Body of pancreas (tissue), 4 donors: ENCODE measurements around the gene USP35. TPM values are rescaled to one million over a fixed set of nuclear protein-coding genes. Genes with fewer than 3 reads are reported as not detected.

Experiments
- ATAC-seq: fragments of 150-250 bp; one replicate; pipeline ENCODE4 v1.9.1; 2016
- DNase-seq, 4 donors: peaks; one replicate each; pipeline ENCODE4 v3.0.0-alpha.2; 2019
- H3K27ac ChIP-seq, 4 donors: fragments of 200-600 bp; sonication (generic); 1 replicate in 3 of 4; 2 replicates in 1 of 4; pipeline versions ENCODE4 v1.5.1 to v1.6.1; 2016 to 2019; ENCODE audit warnings: mild to moderate bottlenecking in 1 of 4, mixed read lengths in 1 of 4, moderate library complexity in 1 of 4
- H3K27me3 ChIP-seq, 2 donors: fragments of 200-600 bp; sonication (generic); one replicate each; pipeline ENCODE4 v1.6.0; 2016; ENCODE audit warnings: mild to moderate bottlenecking in 1 of 2
- H3K36me3 ChIP-seq, 2 donors: fragments of 200-600 bp; sonication (generic); replicated peaks in 1 of 2; 2 replicates each; pipeline ENCODE4 v1.5.1; 2016; ENCODE audit warnings: low read depth in 2 of 2; ENCODE audit not compliant: insufficient read depth in 1 of 2
- H3K4me1 ChIP-seq: fragments of 200-600 bp; sonication (generic); one replicate; pipeline ENCODE4 v1.6.0; 2016
- H3K4me3 ChIP-seq, 2 donors: fragments of 200-600 bp; sonication (generic); 1 replicate in 1 of 2; 2 replicates in 1 of 2; pipeline ENCODE4 v1.5.1; 2016 to 2019
- H3K9me3 ChIP-seq, 3 donors: fragments of 200-600 bp; sonication (generic); 1 replicate in 2 of 3; 2 replicates in 1 of 3; pipeline ENCODE4 v1.5.1; 2016
- CTCF ChIP-seq, 7 experiments: fragments of 450-650 bp in 4 of 7; fragments of 200-600 bp in 3 of 7; sonication (generic) in 3 of 7; IDR thresholded peaks; one replicate each; pipeline ENCODE4 v1.5.1; 2016 to 2019; ENCODE audit warnings: antibody characterized with exemption in 7 of 7
- POLR2A ChIP-seq, 3 donors: fragments of 450-650 bp; IDR thresholded peaks; one replicate each; pipeline ENCODE4 v1.6.1; 2016; ENCODE audit warnings: antibody characterized with exemption in 3 of 3, mild to moderate bottlenecking in 2 of 3
- WGBS, 2 donors: methylation state at CpG; one replicate each; pipeline ENCODE4 v1.1.5; 2017; 5-methylcytosine and 5-hydroxymethylcytosine counted together
- intact Hi-C: fragments of 100-400 bp; cut with DNase I; formaldehyde crosslinking; loops from one replicate; pipeline ENCODE4 v1.15.1; 2023
- total RNA-seq, 2 donors: library from RNA; depleted of rRNA; stranded (reverse); fragments of >200 nt; gene quantifications; one replicate each; pipeline ENCODE4 v1.1.0, GENCODE V29; 2016

The USP35 gene
- total RNA-seq: 10 to 100 TPM in 1 of 2 donors, 1 to 10 TPM in 1; 8.6 to 11.2 TPM

DNA sequence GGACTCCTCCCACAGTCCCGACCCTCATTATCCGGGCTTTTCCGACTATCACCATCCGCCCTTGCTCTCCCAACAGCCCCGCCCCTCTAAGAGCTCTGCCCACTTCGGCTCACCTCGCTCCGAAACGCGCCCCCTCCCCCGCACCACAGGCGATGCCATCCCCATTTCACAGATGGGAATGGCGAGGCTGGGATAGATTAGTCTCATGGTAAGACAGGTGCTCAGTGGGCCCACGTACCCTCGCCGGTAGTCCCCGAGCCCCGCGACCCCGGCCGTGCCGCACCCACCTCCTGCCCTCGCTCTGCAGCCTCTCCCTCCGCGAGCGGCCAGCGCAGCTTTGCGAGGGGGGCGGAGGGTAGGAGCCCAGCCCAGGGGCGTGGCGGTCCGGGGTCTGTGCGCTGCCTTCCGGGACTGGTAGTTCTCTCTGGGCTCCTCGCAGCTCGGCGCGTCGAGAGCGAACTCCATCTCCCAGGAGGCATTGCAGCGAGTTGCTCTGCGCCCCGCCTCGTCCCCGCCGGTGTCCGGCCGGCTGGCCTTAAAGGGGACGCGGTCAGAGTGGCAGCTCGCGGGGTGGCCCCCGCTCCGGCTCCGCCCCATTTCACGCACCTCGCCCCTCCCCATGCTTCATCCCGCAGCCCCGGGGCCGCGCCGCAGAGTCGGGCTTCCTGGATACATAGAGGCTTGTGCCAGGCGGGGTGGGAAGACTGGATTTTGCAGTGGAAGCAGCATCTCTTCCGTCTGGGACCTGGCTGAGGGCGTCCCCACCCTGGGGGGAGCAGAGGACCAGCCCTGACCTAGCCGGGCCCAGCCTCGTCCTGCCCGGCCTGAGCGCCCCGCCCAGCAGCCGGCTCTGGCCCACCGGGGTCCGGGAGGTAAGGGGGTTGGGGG is at the start of gene USP35, which contains the start of gene KCTD21:
Gene USP35 (plus strand): TSS at position 634 of the 888 bp plus-strand sequence. CDS start 7,327 bp downstream, outside the sequence.
Gene KCTD21 (minus strand): TSS at position 341 of the 888 bp plus-strand sequence. CDS start 14,072 bp downstream, outside the sequence.
- DNase-seq: peak; percentile 96 to 98 (median 96)
- peak; percentile 93 for ATAC-seq
- no peaks in the 10 kb centered on the region for H3K27me3 ChIP-seq
- H3K4me3 ChIP-seq: peak within 1 kb of the TSS; percentile 96
- 1% methylated on average over 20 to 61 of the region's 74 CpGs for WGBS, 2 donors
- intact Hi-C loops: no loop called here
- H3K4me1 ChIP-seq: peaks cover 53% of the 10 kb centered on the region
- H3K36me3 ChIP-seq: no peaks in the 10 kb centered on the region
- H3K27ac ChIP-seq: peak within 1 kb of the TSS; percentile 32 to 79 (median 58)
- TF ChIP-seq CTCF (IDR thresholded peaks at IDR 0.05): no peak
- TF ChIP-seq POLR2A (IDR thresholded peaks at IDR 0.05): peak in 2 of 3 donors; percentile 62 to 70
- H3K9me3 ChIP-seq: no peaks in the 10 kb centered on the region

GRCh38 chr11:78139422-78140391 is 49.0 kb upstream of the USP35 start, which contains the start of gene ALG8:
ALG8 (minus strand) TSS chr11:78139626; CDS start chr11:78139588, 38 bp downstream.
- H3K27ac ChIP-seq: peak within 1 kb of the TSS in 3 of 4 donors; percentile 24 to 72 (median 63)
- ATAC-seq: peak; percentile 99
- peaks cover 13% of the 10 kb centered on the region for H3K4me1 ChIP-seq
- peak; percentile 96 for DNase-seq
- peak within 1 kb of the TSS; percentile 53 to 58 for H3K4me3 ChIP-seq
- TF ChIP-seq POLR2A (IDR thresholded peaks at IDR 0.05) (peak; percentile 51 to 83 (median 81)), CTCF (IDR thresholded peaks at IDR 0.05) (no peak)
- intact Hi-C loops: no loop called here
- no peaks in the 10 kb centered on the region for H3K27me3 ChIP-seq
- no peaks in the 10 kb centered on the region for H3K36me3 ChIP-seq
- 1% methylated on average over 42 to 52 of the region's 52 CpGs for WGBS, 2 donors
- no peaks in the 10 kb centered on the region for H3K9me3 ChIP-seq

- WGBS, 2 donors: 43 to 52% methylated on average over 17 of the region's 17 CpGs
- TF ChIP-seq POLR2A (IDR thresholded peaks at IDR 0.05): no peak
- H3K4me3 ChIP-seq: no peak overlapping the region
Measured at GRCh38 chr11:78140392-78141077, 48.2 kb upstream of the USP35 start.

GRCh38 chr11:78145511-78146025 is 43.2 kb upstream of the USP35 start:
- intact Hi-C loops: no loop called here
- WGBS, 2 donors: 87 to 88% methylated on average over 1 of the region's 1 CpG

More at GRCh38 chr11:78140392-78141077, 48.2 kb upstream of the USP35 start:
- no peaks in the 10 kb centered on the region for H3K36me3 ChIP-seq
- ATAC-seq (no peak), DNase-seq (no peak)
- H3K4me1 ChIP-seq: peaks cover 13% of the 10 kb centered on the region
- H3K27me3 ChIP-seq: no peaks in the 10 kb centered on the region
- no peaks in the 10 kb centered on the region for H3K9me3 ChIP-seq
- no peak overlapping the region for H3K27ac ChIP-seq
- intact Hi-C loops: no loop called here

More at GRCh38 chr11:78145511-78146025, 43.2 kb upstream of the USP35 start:
- no peak for TF ChIP-seq CTCF (IDR thresholded peaks at IDR 0.05)
- no peak for TF ChIP-seq POLR2A (IDR thresholded peaks at IDR 0.05)
- ATAC-seq (no peak), DNase-seq (no peak)
- Histone ChIP-seq H3K27me3 (no peaks in the 10 kb centered on the region), H3K36me3 (no peaks in the 10 kb centered on the region), H3K27ac (no peak overlapping the region), H3K9me3 (no peaks in the 10 kb centered on the region), H3K4me3 (no peak overlapping the region), H3K4me1 (peaks cover 1% of the 10 kb centered on the region)
